A549 (cell line): ENCODE data around the gene FGF4.

Experiments used
- CEBPB ChIP-seq, 2 experiments: fragments of >200 bp in 1 of 2; sonication (Bioruptor Twin) in 1 of 2; formaldehyde crosslinking in 1 of 2; IDR thresholded peaks; 2 replicates each; pipeline ENCODE4 v1.6.1; 2012 to 2016
- CTCF ChIP-seq: fragments of >200 bp; sonication (Bioruptor Twin); formaldehyde crosslinking; IDR thresholded peaks from 3 replicates; pipeline ENCODE4 v1.5.1; 2016
- EP300 ChIP-seq, 2 experiments: fragments of >200 bp; sonication (Bioruptor Twin); formaldehyde crosslinking; IDR thresholded peaks; 2 replicates in 1 of 2; 3 replicates in 1 of 2; pipeline ENCODE4 v1.6.1; 2016 to 2017
- FOSL2 ChIP-seq, 2 experiments: fragments of 450-650 bp in 1 of 2; fragments of >200 bp in 1 of 2; sonication (Bioruptor Twin) in 1 of 2; formaldehyde crosslinking; IDR thresholded peaks; 2 replicates each; pipeline versions ENCODE4 v1.5.0 to v1.6.1; 2016 to 2020; ENCODE audit warnings: mild to moderate bottlenecking in 1 of 2, moderate library complexity in 1 of 2
- GATA3 ChIP-seq: IDR thresholded peaks from 2 replicates; pipeline ENCODE4 v1.6.1; 2012; ENCODE audit warnings: borderline replicate concordance
- JUN ChIP-seq, 2 experiments: fragments of >200 bp; sonication (Bioruptor Twin); formaldehyde crosslinking; IDR thresholded peaks; 2 replicates in 1 of 2; 3 replicates in 1 of 2; pipeline ENCODE4 v1.6.1; 2016 to 2017
- KDM5A ChIP-seq: fragments of 200-600 bp; sonication (generic); IDR thresholded peaks from 2 replicates; pipeline ENCODE4 v1.6.1; 2016; ENCODE audit warnings: antibody characterized with exemption, mild to moderate bottlenecking
- MAX ChIP-seq: IDR thresholded peaks from 2 replicates; pipeline ENCODE4 v1.6.1; 2012
- POLR2A ChIP-seq: IDR thresholded peaks from 2 replicates; pipeline ENCODE4 v1.6.1; 2012; ENCODE audit warnings: mild to moderate bottlenecking, low read length
- POLR2AphosphoS2 ChIP-seq: conservative IDR thresholded peaks from 2 replicates; pipeline ENCODE4 v1.6.1; 2012; ENCODE audit warnings: low read length, improper control_type of control experiment, inconsistent platforms
- RAD21 ChIP-seq, 2 experiments: fragments of >200 bp in 1 of 2; sonication (Bioruptor Twin) in 1 of 2; formaldehyde crosslinking in 1 of 2; IDR thresholded peaks in 1 of 2; conservative IDR thresholded peaks in 1 of 2; 2 replicates in 1 of 2; 3 replicates in 1 of 2; pipeline ENCODE4 v1.6.1; 2012 to 2018; ENCODE audit warnings: inconsistent platforms in 1 of 2
- SMC3 ChIP-seq: fragments of >200 bp; sonication (Bioruptor Twin); formaldehyde crosslinking; IDR thresholded peaks from 3 replicates; pipeline ENCODE4 v1.6.1; 2018; ENCODE audit warnings: inconsistent platforms
- TF ChIP-seq, protein P1 (sequence below): fragments of 200-600 bp; sonication (generic); IDR thresholded peaks from 2 replicates; pipeline ENCODE4 v1.6.1; 2016; ENCODE audit warnings: antibody characterized with exemption, mild to moderate bottlenecking, moderate library complexity
- TF ChIP-seq, protein P2 (sequence below): fragments of 250-450 bp; sonication (Bioruptor Pico); IDR thresholded peaks from 2 replicates; pipeline ENCODE4 v1.5.0; 2020; ENCODE audit warnings: low read depth, mild to moderate bottlenecking, moderate library complexity

- TF ChIP-seq KDM5A (no peak), FOSL2 (IDR thresholded peaks at IDR 0.05) (no peak), FOSL2 (CRISPR knock-in tag; IDR thresholded peaks at IDR 0.05) (no peak), RAD21 (conservative IDR thresholded peaks at IDR 0.05 in 1 of 2, IDR thresholded peaks at IDR 0.05 in 1 of 2) (no peak), POLR2AphosphoS2 (no peak), JUN (IDR thresholded peaks at IDR 0.05) (no peak), EP300 (IDR thresholded peaks at IDR 0.05) (no peak), CTCF (no peak), SMC3 (no peak), POLR2A (no peak), MAX (no peak), CEBPB (IDR thresholded peaks at IDR 0.05) (no peak), GATA3 (no peak)
- TF ChIP-seq, protein P1, sequence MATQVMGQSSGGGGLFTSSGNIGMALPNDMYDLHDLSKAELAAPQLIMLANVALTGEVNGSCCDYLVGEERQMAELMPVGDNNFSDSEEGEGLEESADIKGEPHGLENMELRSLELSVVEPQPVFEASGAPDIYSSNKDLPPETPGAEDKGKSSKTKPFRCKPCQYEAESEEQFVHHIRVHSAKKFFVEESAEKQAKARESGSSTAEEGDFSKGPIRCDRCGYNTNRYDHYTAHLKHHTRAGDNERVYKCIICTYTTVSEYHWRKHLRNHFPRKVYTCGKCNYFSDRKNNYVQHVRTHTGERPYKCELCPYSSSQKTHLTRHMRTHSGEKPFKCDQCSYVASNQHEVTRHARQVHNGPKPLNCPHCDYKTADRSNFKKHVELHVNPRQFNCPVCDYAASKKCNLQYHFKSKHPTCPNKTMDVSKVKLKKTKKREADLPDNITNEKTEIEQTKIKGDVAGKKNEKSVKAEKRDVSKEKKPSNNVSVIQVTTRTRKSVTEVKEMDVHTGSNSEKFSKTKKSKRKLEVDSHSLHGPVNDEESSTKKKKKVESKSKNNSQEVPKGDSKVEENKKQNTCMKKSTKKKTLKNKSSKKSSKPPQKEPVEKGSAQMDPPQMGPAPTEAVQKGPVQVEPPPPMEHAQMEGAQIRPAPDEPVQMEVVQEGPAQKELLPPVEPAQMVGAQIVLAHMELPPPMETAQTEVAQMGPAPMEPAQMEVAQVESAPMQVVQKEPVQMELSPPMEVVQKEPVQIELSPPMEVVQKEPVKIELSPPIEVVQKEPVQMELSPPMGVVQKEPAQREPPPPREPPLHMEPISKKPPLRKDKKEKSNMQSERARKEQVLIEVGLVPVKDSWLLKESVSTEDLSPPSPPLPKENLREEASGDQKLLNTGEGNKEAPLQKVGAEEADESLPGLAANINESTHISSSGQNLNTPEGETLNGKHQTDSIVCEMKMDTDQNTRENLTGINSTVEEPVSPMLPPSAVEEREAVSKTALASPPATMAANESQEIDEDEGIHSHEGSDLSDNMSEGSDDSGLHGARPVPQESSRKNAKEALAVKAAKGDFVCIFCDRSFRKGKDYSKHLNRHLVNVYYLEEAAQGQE = no peak
- TF ChIP-seq, protein P2, sequence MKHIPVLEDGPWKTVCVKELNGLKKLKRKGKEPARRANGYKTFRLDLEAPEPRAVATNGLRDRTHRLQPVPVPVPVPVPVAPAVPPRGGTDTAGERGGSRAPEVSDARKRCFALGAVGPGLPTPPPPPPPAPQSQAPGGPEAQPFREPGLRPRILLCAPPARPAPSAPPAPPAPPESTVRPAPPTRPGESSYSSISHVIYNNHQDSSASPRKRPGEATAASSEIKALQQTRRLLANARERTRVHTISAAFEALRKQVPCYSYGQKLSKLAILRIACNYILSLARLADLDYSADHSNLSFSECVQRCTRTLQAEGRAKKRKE (CRISPR knock-in tag) = no peak
Observed at GRCh38 chr11:69760319-69760718, 14.8 kb downstream of the FGF4 start.
